Measurements from ENCODE around the gene LRIG1.

The LRIG1 gene

DNA sequence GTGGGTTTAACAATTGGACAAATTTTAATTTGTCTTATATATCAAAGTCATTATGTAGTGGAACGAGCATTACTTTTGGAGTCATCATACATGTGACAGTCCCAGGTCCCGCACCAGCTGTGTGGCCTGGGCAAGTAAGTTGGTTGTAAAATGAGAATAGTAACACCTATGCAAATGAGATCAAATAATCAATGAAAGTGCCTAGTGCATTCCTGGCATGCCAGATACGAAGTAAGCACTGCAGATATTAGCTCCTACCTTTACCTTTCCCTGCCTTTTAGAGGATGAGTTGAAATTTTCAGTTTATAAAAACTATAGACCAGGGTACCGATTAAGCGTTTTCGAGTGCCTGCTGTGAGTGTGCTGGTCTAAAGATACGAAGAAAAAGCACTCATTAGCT lies 134.1 kb downstream of the LRIG1 start:
- TF ChIP-seq, protein P1, sequence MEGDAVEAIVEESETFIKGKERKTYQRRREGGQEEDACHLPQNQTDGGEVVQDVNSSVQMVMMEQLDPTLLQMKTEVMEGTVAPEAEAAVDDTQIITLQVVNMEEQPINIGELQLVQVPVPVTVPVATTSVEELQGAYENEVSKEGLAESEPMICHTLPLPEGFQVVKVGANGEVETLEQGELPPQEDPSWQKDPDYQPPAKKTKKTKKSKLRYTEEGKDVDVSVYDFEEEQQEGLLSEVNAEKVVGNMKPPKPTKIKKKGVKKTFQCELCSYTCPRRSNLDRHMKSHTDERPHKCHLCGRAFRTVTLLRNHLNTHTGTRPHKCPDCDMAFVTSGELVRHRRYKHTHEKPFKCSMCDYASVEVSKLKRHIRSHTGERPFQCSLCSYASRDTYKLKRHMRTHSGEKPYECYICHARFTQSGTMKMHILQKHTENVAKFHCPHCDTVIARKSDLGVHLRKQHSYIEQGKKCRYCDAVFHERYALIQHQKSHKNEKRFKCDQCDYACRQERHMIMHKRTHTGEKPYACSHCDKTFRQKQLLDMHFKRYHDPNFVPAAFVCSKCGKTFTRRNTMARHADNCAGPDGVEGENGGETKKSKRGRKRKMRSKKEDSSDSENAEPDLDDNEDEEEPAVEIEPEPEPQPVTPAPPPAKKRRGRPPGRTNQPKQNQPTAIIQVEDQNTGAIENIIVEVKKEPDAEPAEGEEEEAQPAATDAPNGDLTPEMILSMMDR (conservative IDR thresholded peaks at IDR 0.05; ENCODE audit: low read depth, low read length), result no peak
- H3K4me1 ChIP-seq (ENCODE audit: low read depth, poor library complexity, severe bottlenecking), result peaks cover 17% of the 10 kb centered on the region
- H3K79me2 ChIP-seq (ENCODE audit: insufficient read depth, low read depth), result no peaks in the 10 kb centered on the region
- no peaks in the 10 kb centered on the region for H3K36me3 ChIP-seq (ENCODE audit: insufficient read depth)
- no peak overlapping the region for H3K9ac ChIP-seq
- no peaks in the 10 kb centered on the region for H4K20me1 ChIP-seq (ENCODE audit: insufficient read depth)
- H2AFZ ChIP-seq (ENCODE audit: low read depth), result no peak overlapping the region
- no peak overlapping the region for H3K27ac ChIP-seq
- no peak overlapping the region for H3K4me2 ChIP-seq
- H3K27me3 ChIP-seq (ENCODE audit: insufficient read depth, low read depth), result no peaks in the 10 kb centered on the region
- no peak overlapping the region for H3K4me3 ChIP-seq (IDR thresholded peaks at IDR 0.05; ENCODE audit: insufficient read depth, low read depth, low read length)

DNA sequence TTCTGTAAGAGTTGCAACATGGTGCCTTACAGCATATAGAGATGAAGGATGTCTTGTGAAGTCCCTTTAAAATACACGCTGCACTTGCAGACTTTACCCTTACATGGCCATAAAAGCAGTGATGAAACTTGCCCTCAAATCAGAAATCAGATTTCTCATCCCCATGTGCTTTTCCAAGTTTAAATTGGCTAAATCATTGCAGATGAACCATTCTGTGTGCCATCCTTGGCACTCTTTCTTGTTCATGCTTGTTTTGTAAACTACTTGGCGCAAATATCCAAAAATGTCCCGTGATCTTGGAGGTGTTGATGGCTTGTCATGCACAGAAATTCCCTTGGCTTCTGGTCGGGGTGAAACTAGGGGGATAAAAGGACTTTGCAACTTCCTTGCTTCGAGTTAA lies 135.7 kb downstream of the LRIG1 start:
- TF ChIP-seq, protein P1 (conservative IDR thresholded peaks at IDR 0.05; ENCODE audit: low read depth, low read length), result no peak
- Histone ChIP-seq H3K27ac (no peak overlapping the region), H4K20me1 (ENCODE audit: insufficient read depth) (no peaks in the 10 kb centered on the region), H3K4me2 (no peak overlapping the region), H3K79me2 (ENCODE audit: insufficient read depth, low read depth) (no peaks in the 10 kb centered on the region), H3K27me3 (ENCODE audit: insufficient read depth, low read depth) (no peaks in the 10 kb centered on the region), H3K4me1 (ENCODE audit: low read depth, poor library complexity, severe bottlenecking) (peaks cover 7% of the 10 kb centered on the region), H3K36me3 (ENCODE audit: insufficient read depth) (no peaks in the 10 kb centered on the region), H2AFZ (ENCODE audit: low read depth) (no peak overlapping the region), H3K4me3 (IDR thresholded peaks at IDR 0.05; ENCODE audit: insufficient read depth, low read depth, low read length) (no peak overlapping the region), H3K9ac (no peak overlapping the region)

DNA sequence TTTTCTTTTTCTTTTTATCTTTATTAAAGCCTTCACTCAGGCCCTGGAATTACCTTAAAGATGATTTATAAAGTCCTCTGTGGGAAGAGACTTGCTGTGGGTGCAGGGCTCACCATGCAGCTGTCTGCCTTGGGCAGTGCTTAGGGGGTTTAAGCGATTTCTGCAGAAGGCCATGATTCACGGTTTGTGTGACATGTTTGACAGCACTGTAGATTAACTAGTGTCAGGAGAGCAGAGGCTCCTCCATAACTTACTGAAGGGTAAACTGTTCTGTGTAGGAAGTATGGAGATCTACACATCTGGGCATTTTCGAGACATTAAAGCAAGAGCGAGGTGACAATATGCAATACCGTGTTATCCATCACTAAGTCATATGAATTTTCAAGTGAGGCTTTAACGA lies 137.7 kb downstream of the LRIG1 start:
- peaks cover 7% of the 10 kb centered on the region for H3K4me1 ChIP-seq (ENCODE audit: low read depth, poor library complexity, severe bottlenecking)
- TF ChIP-seq, protein P1 (conservative IDR thresholded peaks at IDR 0.05; ENCODE audit: low read depth, low read length), result no peak
- H2AFZ ChIP-seq (ENCODE audit: low read depth), result no peak overlapping the region
- no peaks in the 10 kb centered on the region for H3K36me3 ChIP-seq (ENCODE audit: insufficient read depth)
- no peaks in the 10 kb centered on the region for H4K20me1 ChIP-seq (ENCODE audit: insufficient read depth)
- H3K9ac ChIP-seq, result no peak overlapping the region
- no peaks in the 10 kb centered on the region for H3K79me2 ChIP-seq (ENCODE audit: insufficient read depth, low read depth)
- H3K4me3 ChIP-seq (IDR thresholded peaks at IDR 0.05; ENCODE audit: insufficient read depth, low read depth, low read length), result no peak overlapping the region
- H3K27ac ChIP-seq, result no peak overlapping the region
- H3K27me3 ChIP-seq (ENCODE audit: insufficient read depth, low read depth), result no peaks in the 10 kb centered on the region
- no peak overlapping the region for H3K4me2 ChIP-seq

DNA sequence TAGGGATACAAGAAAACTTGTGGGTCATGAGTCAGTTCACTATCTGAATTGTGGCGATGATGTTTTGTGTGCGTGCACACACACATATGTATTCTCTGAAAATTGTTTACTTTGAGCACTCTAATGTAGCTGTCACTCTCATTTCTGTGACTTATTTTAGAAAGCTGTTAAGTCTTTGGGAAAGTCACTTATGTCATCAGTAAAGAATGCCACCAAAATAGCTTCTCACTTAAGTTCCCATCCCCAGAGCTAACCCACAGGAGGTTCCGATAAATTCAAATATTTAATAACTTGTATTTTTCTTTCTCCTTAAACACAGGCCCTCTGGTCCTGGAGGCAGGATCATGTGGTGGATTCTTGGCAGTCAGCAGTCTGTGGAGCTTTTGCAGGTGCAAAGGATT lies 138.3 kb downstream of the LRIG1 start:
- H3K4me2 ChIP-seq, result no peak overlapping the region
- no peak overlapping the region for H3K9ac ChIP-seq
- H3K27ac ChIP-seq, result no peak overlapping the region
- TF ChIP-seq, protein P1 (conservative IDR thresholded peaks at IDR 0.05; ENCODE audit: low read depth, low read length), result no peak
- H3K79me2 ChIP-seq (ENCODE audit: insufficient read depth, low read depth), result no peaks in the 10 kb centered on the region
- peaks cover 7% of the 10 kb centered on the region for H3K4me1 ChIP-seq (ENCODE audit: low read depth, poor library complexity, severe bottlenecking)
- no peaks in the 10 kb centered on the region for H4K20me1 ChIP-seq (ENCODE audit: insufficient read depth)
- H3K27me3 ChIP-seq (ENCODE audit: insufficient read depth, low read depth), result no peaks in the 10 kb centered on the region
- no peak overlapping the region for H3K4me3 ChIP-seq (IDR thresholded peaks at IDR 0.05; ENCODE audit: insufficient read depth, low read depth, low read length)
- no peak overlapping the region for H2AFZ ChIP-seq (ENCODE audit: low read depth)
- no peaks in the 10 kb centered on the region for H3K36me3 ChIP-seq (ENCODE audit: insufficient read depth)

Data from KMS-11 (cell line).